GM12891 (cell line): ENCODE data around the gene TGFBR3.

Experiments
- POLR2A ChIP-seq: IDR thresholded peaks from 2 replicates; pipeline ENCODE4 v1.6.1; 2011; ENCODE audit warnings: low read depth, low read length, control low read depth
- POLR2AphosphoS5 ChIP-seq: IDR thresholded peaks from 2 replicates; pipeline ENCODE4 v1.6.1; 2011; ENCODE audit warnings: low read depth, low read length, control low read depth
- POU2F2 ChIP-seq: IDR thresholded peaks from 2 replicates; pipeline ENCODE4 v1.6.1; 2011; ENCODE audit warnings: low read depth, mild to moderate bottlenecking, control low read depth, low read length, moderate library complexity
- SPI1 ChIP-seq: IDR thresholded peaks from 2 replicates; pipeline ENCODE4 v1.6.1; 2011; ENCODE audit warnings: low read depth, low read length, control low read depth
- TAF1 ChIP-seq: IDR thresholded peaks from 2 replicates; pipeline ENCODE4 v1.6.1; 2011; ENCODE audit warnings: low read depth, low read length, control low read depth

- no peak for TF ChIP-seq POLR2A
- TF ChIP-seq TAF1: no peak
- no peak for TF ChIP-seq POLR2AphosphoS5
- no peak for TF ChIP-seq SPI1
- TF ChIP-seq POU2F2: no peak
Measured at GRCh38 chr1:91676030-91676429, 209.9 kb downstream of the TGFBR3 start.
